ENCODE measurements around the gene RORC. TPM values are rescaled to one million over a fixed set of nuclear protein-coding genes. Genes with fewer than 3 reads are reported as not detected.

RORC gene
- total RNA-seq, 1 experiment from 2014 or later: 1.3 TPM

GRCh38 chr1:151779852-151780251 lies 51.8 kb downstream of the RORC start:
- CTCF ChIA-PET: no interaction called here
- Histone ChIP-seq H3K36me3 (ENCODE audit: control insufficient read depth in 1 of 2, insufficient read depth in 2 of 2, low read length in 2 of 2) (peaks cover 0 to 3% of the 10 kb centered on the region in 2 experiments; a peak in 1 of 4 replicates), H3K4me2 (ENCODE audit: low read length) (no peak overlapping the region), H3K9me3 (ENCODE audit: control insufficient read depth in 1 of 2, insufficient read depth in 1 of 2, low read depth in 1 of 2, low read length in 2 of 2) (no peaks in the 10 kb centered on the region), H3K9me2 (ENCODE audit: insufficient read depth) (no peaks in the 10 kb centered on the region), H3K27me3 (ENCODE audit: insufficient read depth, low read length) (peaks cover 10% of the 10 kb centered on the region), H4K20me1 (ENCODE audit: insufficient read depth) (no peaks in the 10 kb centered on the region), H3K27ac (ENCODE audit: low read depth, low read length) (no peak overlapping the region), H2AFZ (ENCODE audit: low read depth, low read length, poor library complexity, severe bottlenecking) (no peak overlapping the region), H3K9ac (ENCODE audit: low read length) (no peak overlapping the region), H3K4me3 (replicated peaks in 1 of 2; ENCODE audit: low read depth in 1 of 2, low read length in 2 of 2) (no peak overlapping the region), H3K4me1 (ENCODE audit: control insufficient read depth in 1 of 2, insufficient read depth in 2 of 2, low read length in 2 of 2) (no peaks in the 10 kb centered on the region), H3K79me2 (ENCODE audit: insufficient read depth, low read length) (no peaks in the 10 kb centered on the region)
- POLR2A ChIA-PET: no interaction called here
- intact Hi-C loops (cut with micrococcal nuclease): no loop called here
- no TSS peak for BruUV-seq (replicated peaks)
- RAD21 ChIA-PET (ENCODE audit: low non-redundant PET in 1 of 2, low total read pairs in 2 of 2, uncharacterized antibody in 2 of 2, unreplicated experiment in 2 of 2): no interaction called here
- TF ChIP-seq ZFX (IDR thresholded peaks at IDR 0.05) (no peak), EGR1 (IDR thresholded peaks at IDR 0.05; ENCODE audit: low read depth) (no peak), RAD21 (IDR thresholded peaks at IDR 0.05; ENCODE audit: low read depth) (no peak), POLR2AphosphoS5 (IDR thresholded peaks at IDR 0.05; ENCODE audit: low read depth, low read length) (no peak), EZH2phosphoT487 (IDR thresholded peaks at IDR 0.05; ENCODE audit: borderline replicate concordance) (no peak), YY1 (IDR thresholded peaks at IDR 0.05; ENCODE audit: extremely low read depth, insufficient replicate concordance, low read depth, low read length) (no peak), REST (IDR thresholded peaks at IDR 0.05; ENCODE audit: low read depth) (no peak), SIN3A (IDR thresholded peaks at IDR 0.05; ENCODE audit: low read depth) (no peak), CBX3 (IDR thresholded peaks at IDR 0.05; ENCODE audit: low read depth) (no peak), SP1 (IDR thresholded peaks at IDR 0.05; ENCODE audit: low read depth) (no peak), CEBPB (IDR thresholded peaks at IDR 0.05; ENCODE audit: low read depth) (no peak)
- DNase-seq (ENCODE audit: low read depth, low spot score): no peak
- no peak for ATAC-seq
